SK-N-MC (cell line): ENCODE results near the gene RAB39B.
A peak's percentile ranks its signal among the peaks of the same experiment; 100 is the strongest.
"Not testable (repeated sequence)": the region's sequence is repeated elsewhere in the genome, so short reads cannot be mapped to it uniquely, and the experiment has no call there.

Experiments used
- DNase-seq: peaks from one replicate; pipeline ENCODE4 v3.0.0-alpha.2; 2011; ENCODE audit warnings: low read depth, low spot score
- H3K27ac ChIP-seq: fragments of 200-600 bp; sonication (generic); 2 replicates; pipeline ENCODE4 v1.5.1; 2016; ENCODE audit warnings: mixed run types
- H3K36me3 ChIP-seq: fragments of 200-600 bp; sonication (generic); 2 replicates; pipeline ENCODE4 v1.6.1; 2017; ENCODE audit warnings: antibody characterized with exemption, low read length, mixed read lengths; ENCODE audit not compliant: insufficient read depth
- H3K4me3 ChIP-seq: fragments of 200-600 bp; sonication (generic); 2 replicates; pipeline ENCODE4 v1.5.1; 2016
- H3K9ac ChIP-seq: fragments of 200-600 bp; sonication (generic); 2 replicates; pipeline ENCODE4 v1.8.0; 2017; ENCODE audit warnings: mixed run types, mixed read lengths; ENCODE audit not compliant: insufficient read length
- H3K9me3 ChIP-seq: fragments of 200-600 bp; sonication (generic); 2 replicates; pipeline ENCODE4 v1.6.1; 2017; ENCODE audit warnings: low read depth, mild to moderate bottlenecking, antibody characterized with exemption, low read length, moderate library complexity, mixed read lengths
- EZH2 ChIP-seq: fragments of 200-600 bp; sonication (generic); IDR thresholded peaks from one replicate; pipeline ENCODE4 v1.6.1; 2017; ENCODE audit warnings: antibody characterized with exemption
- FOXP2 ChIP-seq: optimal IDR thresholded peaks from 2 replicates; pipeline ENCODE3; 2011; ENCODE audit warnings: mild to moderate bottlenecking, moderate library complexity; ENCODE audit not compliant: insufficient read depth; ENCODE audit errors: extremely low read length, control extremely low read depth
- POLR2AphosphoS5 ChIP-seq: IDR thresholded peaks from 2 replicates; pipeline ENCODE4 v1.6.1; 2012; ENCODE audit warnings: mild to moderate bottlenecking, low read depth, low read length, borderline replicate concordance

Gene RAB39B

GRCh38 chrX:155251391-155251790 lies 12.9 kb downstream of the RAB39B start:
- DNase-seq: peak; percentile 18
- Histone ChIP-seq H3K4me3 (peak overlapping the region; percentile 47), H3K36me3 (no peaks in the 10 kb centered on the region), H3K27ac (0 out of 2 replicates have a peak overlapping the region, but pooled peaks have one; percentile 6), H3K9me3 (no peaks in the 10 kb centered on the region), H3K9ac (no peak overlapping the region)
- TF ChIP-seq FOXP2 (no peak), EZH2 (no peak)

DNA sequence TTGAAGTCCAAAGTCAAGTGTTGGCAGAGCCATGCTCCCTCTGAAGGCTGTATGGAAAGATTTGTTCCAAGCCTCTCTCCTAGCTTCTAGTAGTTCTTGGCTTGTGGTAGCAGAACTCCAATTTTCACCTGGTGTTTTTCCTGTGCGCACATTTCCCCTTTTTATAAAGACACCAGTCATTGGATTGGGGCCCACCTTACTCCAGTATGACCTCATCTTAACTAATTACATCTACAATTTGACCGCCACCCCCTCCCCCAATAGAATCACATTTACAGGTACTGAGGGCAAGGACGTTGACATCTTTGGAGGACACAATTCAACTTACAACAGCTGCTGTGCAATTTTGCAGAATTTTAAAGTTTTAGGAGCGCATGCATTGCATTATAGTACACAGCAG lies 16.8 kb downstream of the RAB39B start:
- Histone ChIP-seq H3K9me3 (no peaks in the 10 kb centered on the region), H3K9ac (no peak overlapping the region), H3K4me3 (no peak overlapping the region), H3K36me3 (no peaks in the 10 kb centered on the region), H3K27ac (no peak overlapping the region)
- no peak for TF ChIP-seq POLR2AphosphoS5
- TF ChIP-seq FOXP2: no peak
- TF ChIP-seq EZH2: no peak
- no peak for DNase-seq

DNA sequence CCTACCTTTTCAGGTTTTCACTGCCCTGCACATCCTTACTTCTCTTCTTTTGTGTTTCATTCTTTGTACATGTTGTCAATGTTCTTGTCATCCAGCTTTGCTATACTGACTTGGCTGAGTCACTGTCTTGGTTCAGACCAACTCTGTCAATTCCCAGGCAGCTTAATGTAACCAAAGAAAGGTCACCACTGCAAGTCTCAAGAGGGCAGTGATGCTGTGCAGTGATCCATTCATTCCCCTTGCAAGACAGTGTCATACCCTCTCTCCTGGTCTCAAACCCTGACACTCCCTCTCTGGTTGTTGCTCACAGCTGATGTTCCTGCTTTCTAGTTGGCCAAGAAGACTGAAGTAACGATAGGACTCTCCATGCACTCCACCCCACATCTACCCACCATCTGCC lies 17.5 kb downstream of the RAB39B start:
- TF ChIP-seq EZH2 (no peak), POLR2AphosphoS5 (no peak), FOXP2 (no peak)
- H3K4me3 ChIP-seq: no peak overlapping the region
- DNase-seq: no peak
- no peaks in the 10 kb centered on the region for H3K36me3 ChIP-seq
- no peak overlapping the region for H3K27ac ChIP-seq
- no peak overlapping the region for H3K9ac ChIP-seq
- H3K9me3 ChIP-seq: no peaks in the 10 kb centered on the region

- no peak for DNase-seq
Measured at GRCh38 chrX:155242300-155242699, 22.0 kb downstream of the RAB39B start.

DNA sequence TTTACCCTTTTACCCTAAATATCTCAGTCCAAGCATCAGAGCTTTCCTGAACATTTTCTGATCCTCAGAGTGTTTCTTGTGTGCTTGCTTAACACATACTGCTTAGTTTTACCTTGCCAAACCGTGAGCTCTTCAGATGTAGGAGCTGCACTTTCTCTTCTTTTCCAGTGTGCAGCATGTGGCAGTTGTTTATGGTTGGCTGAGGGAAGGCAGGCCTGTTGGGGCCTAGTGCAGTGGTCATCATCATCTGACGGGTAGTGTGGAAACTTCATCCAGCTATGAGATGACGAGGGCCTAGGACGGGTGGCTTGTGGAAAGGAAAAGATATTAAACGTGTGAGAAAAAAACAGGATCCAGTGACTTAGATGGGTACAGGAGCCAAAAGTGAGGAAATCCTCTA lies 26.6 kb downstream of the RAB39B start:
- no peak for DNase-seq
- no peak overlapping the region for H3K27ac ChIP-seq
- H3K36me3 ChIP-seq: peaks cover 38% of the 10 kb centered on the region
- H3K9ac ChIP-seq: no peak overlapping the region
- H3K4me3 ChIP-seq: no peak overlapping the region
- no peaks in the 10 kb centered on the region for H3K9me3 ChIP-seq
- TF ChIP-seq FOXP2: no peak
- TF ChIP-seq EZH2: no peak
- TF ChIP-seq POLR2AphosphoS5: no peak

More at GRCh38 chrX:155242300-155242699, 22.0 kb downstream of the RAB39B start:
- Histone ChIP-seq H3K27ac (no peak overlapping the region), H3K4me3 (no peak overlapping the region), H3K9ac (no peak overlapping the region), H3K9me3 (no peaks in the 10 kb centered on the region), H3K36me3 (peaks cover 17% of the 10 kb centered on the region; the same call in 1 of the 2 replicates)
- no peak for TF ChIP-seq EZH2
- TF ChIP-seq POLR2AphosphoS5: no peak
- TF ChIP-seq FOXP2: no peak

GRCh38 chrX:155235891-155236290 lies 28.4 kb downstream of the RAB39B start:
- Histone ChIP-seq H3K4me3 (no peak overlapping the region), H3K9ac (no peak overlapping the region), H3K36me3 (peaks cover 46% of the 10 kb centered on the region), H3K9me3 (no peaks in the 10 kb centered on the region), H3K27ac (no peak overlapping the region)
- DNase-seq: no peak
- TF ChIP-seq FOXP2 (no peak), POLR2AphosphoS5 (no peak), EZH2 (no peak)

DNA sequence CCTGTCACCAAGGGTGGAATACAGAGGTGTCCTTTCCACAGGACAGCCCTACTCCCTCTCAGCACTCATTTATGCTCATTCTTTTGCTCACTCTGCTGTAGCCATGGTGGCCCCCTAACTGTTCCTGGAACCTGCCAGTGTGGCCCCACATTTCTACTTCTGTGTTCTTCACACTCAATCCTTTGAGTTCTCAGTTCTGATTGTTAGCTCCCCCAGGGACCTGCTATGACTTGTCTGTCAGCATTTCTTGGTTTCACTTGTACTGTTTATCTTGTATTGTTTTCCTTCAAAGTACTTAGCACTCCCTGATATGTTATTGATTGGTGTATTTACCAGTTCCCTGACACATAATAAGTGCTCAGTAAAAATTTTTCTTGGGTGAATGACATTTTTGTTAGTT lies 33.1 kb downstream of the RAB39B start:
- no peak for DNase-seq
- Histone ChIP-seq H3K9ac (no peak overlapping the region), H3K9me3 (no peaks in the 10 kb centered on the region), H3K27ac (no peak overlapping the region), H3K4me3 (no peak overlapping the region), H3K36me3 (peaks cover 51% of the 10 kb centered on the region)
- TF ChIP-seq EZH2: no peak
- TF ChIP-seq POLR2AphosphoS5: no peak
- no peak for TF ChIP-seq FOXP2

DNA sequence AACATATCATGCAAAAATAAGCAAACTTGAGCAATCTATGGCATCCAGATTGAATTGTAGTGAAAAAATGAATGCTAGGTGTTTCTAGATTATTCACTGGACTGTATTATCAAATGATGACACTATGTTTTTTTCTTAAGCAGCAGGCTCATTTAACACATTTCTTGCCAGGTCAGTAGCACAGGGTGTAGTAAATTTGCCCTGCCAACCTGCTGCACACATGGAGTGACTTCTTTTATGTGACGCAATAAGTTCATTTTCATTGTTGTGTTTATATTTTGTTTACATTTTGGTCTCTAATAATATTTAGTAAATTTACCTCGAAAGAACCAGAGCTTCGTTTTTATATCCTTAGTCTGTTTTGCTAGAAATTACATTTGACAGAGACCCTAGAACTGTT lies 38.5 kb downstream of the RAB39B start:
- no peak overlapping the region for H3K27ac ChIP-seq
- no peak overlapping the region for H3K9ac ChIP-seq
- DNase-seq: no peak
- no peaks in the 10 kb centered on the region for H3K9me3 ChIP-seq
- TF ChIP-seq EZH2: no peak
- TF ChIP-seq POLR2AphosphoS5: no peak
- TF ChIP-seq FOXP2: no peak
- peaks cover 38% of the 10 kb centered on the region; the same call in 1 of the 2 replicates for H3K36me3 ChIP-seq
- H3K4me3 ChIP-seq: no peak overlapping the region

DNA sequence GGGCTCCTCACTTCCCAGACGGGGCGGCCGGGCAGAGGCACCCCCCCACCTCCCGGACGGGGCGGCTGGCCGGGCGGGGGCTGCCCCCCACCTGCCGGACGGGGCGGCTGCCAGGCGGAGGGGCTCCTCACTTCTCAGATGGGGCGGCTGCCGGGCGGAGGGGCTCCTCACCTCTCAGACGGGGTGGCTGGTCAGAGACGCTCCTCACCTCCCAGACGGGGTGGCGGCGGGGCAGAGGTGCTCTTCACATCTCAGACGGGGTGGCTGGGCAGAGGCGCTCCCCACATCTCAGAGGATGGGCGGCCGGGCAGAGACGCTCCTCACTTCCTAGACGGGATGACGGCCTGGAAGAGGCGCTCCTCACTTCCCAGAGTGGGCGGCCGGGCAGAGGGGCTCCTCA lies 40.5 kb downstream of the RAB39B start:
- not testable (repeated sequence) for H3K27ac ChIP-seq, H3K9me3 ChIP-seq, DNase-seq, H3K9ac ChIP-seq, H3K4me3 ChIP-seq
- H3K36me3 ChIP-seq: peaks cover 40% of the 10 kb centered on the region; the same call in 1 of the 2 replicates
